SJCRH30 (cell line): ENCODE data around the gene SNX18. TPM values are rescaled to one million over a fixed set of nuclear protein-coding genes. Genes with fewer than 3 reads are reported as not detected.

Experiments
- DNase-seq, 2 experiments: peaks; one replicate each; pipeline ENCODE4 v3.0.0-alpha.2; 2015 to 2020
- H3K27ac ChIP-seq: fragments of 250-450 bp; sonication (Bioruptor Pico); 2 replicates; pipeline ENCODE4 v1.5.1; 2020; ENCODE audit warnings: mild to moderate bottlenecking, moderate library complexity
- H3K27me3 ChIP-seq: fragments of 250-450 bp; sonication (Bioruptor Pico); 2 replicates; pipeline ENCODE4 v1.5.1; 2020; ENCODE audit warnings: mild to moderate bottlenecking, moderate library complexity
- H3K36me3 ChIP-seq: fragments of 250-450 bp; sonication (Bioruptor Pico); 2 replicates; pipeline ENCODE4 v1.5.1; 2020; ENCODE audit warnings: mild to moderate bottlenecking, moderate library complexity
- H3K4me1 ChIP-seq: fragments of 250-450 bp; sonication (Bioruptor Pico); 2 replicates; pipeline ENCODE4 v1.5.1; 2020; ENCODE audit warnings: mild to moderate bottlenecking, moderate library complexity
- H3K4me3 ChIP-seq: fragments of 250-450 bp; sonication (Bioruptor Pico); 2 replicates; pipeline ENCODE4 v1.5.1; 2020; ENCODE audit warnings: mild to moderate bottlenecking, moderate library complexity
- H3K9me3 ChIP-seq: fragments of 250-450 bp; sonication (Bioruptor Pico); replicated peaks from 2 replicates; pipeline ENCODE4 v1.5.1; 2020; ENCODE audit warnings: mild to moderate bottlenecking, moderate library complexity
- total RNA-seq: library from RNA; depleted of rRNA; stranded (reverse); fragments of >200 nt; shearing (Covaris generic); gene quantifications from 2 replicates; pipeline ENCODE4 v1.2.3, GENCODE V29; 2014

Gene SNX18
- total RNA-seq, 1 experiment from 2014 or later = 9.3 TPM

- no peaks in the 10 kb centered on the region for H3K27me3 ChIP-seq
- no peaks in the 10 kb centered on the region for H3K4me1 ChIP-seq
- H3K9me3 ChIP-seq = no peaks in the 10 kb centered on the region
- no peak for DNase-seq
- no peak overlapping the region for H3K27ac ChIP-seq
- no peak overlapping the region for H3K4me3 ChIP-seq
- no peaks in the 10 kb centered on the region for H3K36me3 ChIP-seq
Observed at GRCh38 chr5:54570916-54571315, 53.4 kb downstream of the SNX18 start.

GRCh38 chr5:54571462-54571861, 53.9 kb downstream of the SNX18 start:
- H3K36me3 ChIP-seq = no peaks in the 10 kb centered on the region
- no peaks in the 10 kb centered on the region for H3K27me3 ChIP-seq
- no peak overlapping the region for H3K27ac ChIP-seq
- no peaks in the 10 kb centered on the region for H3K4me1 ChIP-seq
- no peak overlapping the region for H3K4me3 ChIP-seq
- DNase-seq = no peak
- H3K9me3 ChIP-seq = no peaks in the 10 kb centered on the region

- no peak for DNase-seq
- Histone ChIP-seq H3K9me3 (no peaks in the 10 kb centered on the region), H3K27ac (no peak overlapping the region)
Observed at GRCh38 chr5:54573812-54574489, 56.4 kb downstream of the SNX18 start.

GRCh38 chr5:54577528-54577927, 60.0 kb downstream of the SNX18 start:
- no peaks in the 10 kb centered on the region for H3K27me3 ChIP-seq
- H3K4me1 ChIP-seq = no peaks in the 10 kb centered on the region
- H3K4me3 ChIP-seq = no peak overlapping the region
- H3K27ac ChIP-seq = no peak overlapping the region
- no peaks in the 10 kb centered on the region for H3K9me3 ChIP-seq
- no peaks in the 10 kb centered on the region for H3K36me3 ChIP-seq
- no peak for DNase-seq

More at GRCh38 chr5:54573812-54574489, 56.4 kb downstream of the SNX18 start:
- Histone ChIP-seq H3K27me3 (no peaks in the 10 kb centered on the region), H3K4me3 (no peak overlapping the region), H3K36me3 (no peaks in the 10 kb centered on the region), H3K4me1 (no peaks in the 10 kb centered on the region)

GRCh38 chr5:54577937-54578653, 60.5 kb downstream of the SNX18 start:
- no peaks in the 10 kb centered on the region for H3K9me3 ChIP-seq
- H3K4me3 ChIP-seq = no peak overlapping the region
- DNase-seq = no peak
- H3K4me1 ChIP-seq = no peaks in the 10 kb centered on the region
- H3K27me3 ChIP-seq = no peaks in the 10 kb centered on the region
- H3K27ac ChIP-seq = no peak overlapping the region
- H3K36me3 ChIP-seq = no peaks in the 10 kb centered on the region

GRCh38 chr5:54579591-54580295, 62.2 kb downstream of the SNX18 start:
- H3K4me3 ChIP-seq = no peak overlapping the region
- no peak overlapping the region for H3K27ac ChIP-seq
- no peaks in the 10 kb centered on the region for H3K4me1 ChIP-seq
- no peaks in the 10 kb centered on the region for H3K36me3 ChIP-seq
- no peak for DNase-seq
- H3K9me3 ChIP-seq = no peaks in the 10 kb centered on the region
- no peaks in the 10 kb centered on the region for H3K27me3 ChIP-seq

- Histone ChIP-seq H3K36me3 (no peaks in the 10 kb centered on the region), H3K9me3 (no peaks in the 10 kb centered on the region), H3K4me1 (no peaks in the 10 kb centered on the region), H3K4me3 (no peak overlapping the region), H3K27me3 (no peaks in the 10 kb centered on the region), H3K27ac (no peak overlapping the region)
- no peak for DNase-seq
Observed at GRCh38 chr5:54580997-54581811, 63.6 kb downstream of the SNX18 start.

GRCh38 chr5:54581831-54582548, 64.4 kb downstream of the SNX18 start:
- H3K4me3 ChIP-seq = no peak overlapping the region
- H3K27ac ChIP-seq = no peak overlapping the region
- H3K4me1 ChIP-seq = no peaks in the 10 kb centered on the region
- DNase-seq = no peak
- no peaks in the 10 kb centered on the region for H3K36me3 ChIP-seq
- no peaks in the 10 kb centered on the region; the same call in 1 of the 2 replicates for H3K9me3 ChIP-seq
- no peaks in the 10 kb centered on the region for H3K27me3 ChIP-seq

- H3K4me3 ChIP-seq = no peak overlapping the region
- no peaks in the 10 kb centered on the region for H3K27me3 ChIP-seq
- DNase-seq = no peak
- no peaks in the 10 kb centered on the region for H3K36me3 ChIP-seq
- no peaks in the 10 kb centered on the region; the same call in 1 of the 2 replicates for H3K9me3 ChIP-seq
- H3K4me1 ChIP-seq = no peaks in the 10 kb centered on the region
- H3K27ac ChIP-seq = no peak overlapping the region
Observed at GRCh38 chr5:54586336-54586735, 68.8 kb downstream of the SNX18 start.

- Histone ChIP-seq H3K4me1 (no peaks in the 10 kb centered on the region), H3K36me3 (no peaks in the 10 kb centered on the region), H3K4me3 (no peak overlapping the region), H3K27ac (no peak overlapping the region), H3K9me3 (no peaks in the 10 kb centered on the region; the same call in 1 of the 2 replicates), H3K27me3 (no peaks in the 10 kb centered on the region)
- DNase-seq = no peak
Observed at GRCh38 chr5:54589786-54590185, 72.2 kb downstream of the SNX18 start.

GRCh38 chr5:54590824-54591223, 73.3 kb downstream of the SNX18 start:
- Histone ChIP-seq H3K4me1 (no peaks in the 10 kb centered on the region), H3K27ac (no peak overlapping the region), H3K36me3 (no peaks in the 10 kb centered on the region), H3K9me3 (no peaks in the 10 kb centered on the region; the same call in 1 of the 2 replicates), H3K27me3 (no peaks in the 10 kb centered on the region), H3K4me3 (no peak overlapping the region)
- no peak for DNase-seq

- Histone ChIP-seq H3K27ac (no peak overlapping the region), H3K9me3 (no peaks in the 10 kb centered on the region; the same call in 1 of the 2 replicates)
- no peak for DNase-seq
Observed at GRCh38 chr5:54593779-54594178, 76.2 kb downstream of the SNX18 start.

GRCh38 chr5:54594181-54594580, 76.6 kb downstream of the SNX18 start:
- Histone ChIP-seq H3K27ac (no peak overlapping the region), H3K9me3 (no peaks in the 10 kb centered on the region; the same call in 1 of the 2 replicates), H3K4me3 (no peak overlapping the region), H3K36me3 (no peaks in the 10 kb centered on the region), H3K4me1 (no peaks in the 10 kb centered on the region), H3K27me3 (peaks cover 1% of the 10 kb centered on the region; the same call in 1 of the 2 replicates)
- no peak for DNase-seq

More at GRCh38 chr5:54593779-54594178, 76.2 kb downstream of the SNX18 start:
- no peaks in the 10 kb centered on the region for H3K4me1 ChIP-seq
- H3K4me3 ChIP-seq = no peak overlapping the region
- no peaks in the 10 kb centered on the region for H3K36me3 ChIP-seq
- H3K27me3 ChIP-seq = no peaks in the 10 kb centered on the region

- H3K27me3 ChIP-seq = peaks cover 2% of the 10 kb centered on the region; the same call in 1 of the 2 replicates
- no peaks in the 10 kb centered on the region for H3K4me1 ChIP-seq
- H3K4me3 ChIP-seq = no peak overlapping the region
- H3K36me3 ChIP-seq = no peaks in the 10 kb centered on the region
- DNase-seq = no peak
- H3K9me3 ChIP-seq = no peaks in the 10 kb centered on the region; the same call in 1 of the 2 replicates
- H3K27ac ChIP-seq = no peak overlapping the region
Observed at GRCh38 chr5:54595721-54596120, 78.2 kb downstream of the SNX18 start.
